Activated T-cell treated with anti-CD3 and anti-CD28 coated beads, Interleukin-2, amount 50 U/mL, for 48 hours (primary cell): Measurements from ENCODE around the gene CKS2.
A peak's percentile ranks its signal among the peaks of the same experiment; 100 is the strongest.
"Not testable (repeated sequence)": the region's sequence is repeated elsewhere in the genome, so short reads cannot be mapped to it uniquely, and the experiment has no call there.

Source experiments
- DNase-seq, 2 experiments: peaks; one replicate each; pipeline ENCODE4 v3.0.0-alpha.2; 2020

CKS2 gene

GRCh38 chr9:89310475-89311345 lies at the start of gene CKS2:
TSS of gene CKS2 (plus strand) at chr9:89311195. CDS start at chr9:89311293, 98 bp downstream.
- DNase-seq: peak; percentile 99 to 100

DNA sequence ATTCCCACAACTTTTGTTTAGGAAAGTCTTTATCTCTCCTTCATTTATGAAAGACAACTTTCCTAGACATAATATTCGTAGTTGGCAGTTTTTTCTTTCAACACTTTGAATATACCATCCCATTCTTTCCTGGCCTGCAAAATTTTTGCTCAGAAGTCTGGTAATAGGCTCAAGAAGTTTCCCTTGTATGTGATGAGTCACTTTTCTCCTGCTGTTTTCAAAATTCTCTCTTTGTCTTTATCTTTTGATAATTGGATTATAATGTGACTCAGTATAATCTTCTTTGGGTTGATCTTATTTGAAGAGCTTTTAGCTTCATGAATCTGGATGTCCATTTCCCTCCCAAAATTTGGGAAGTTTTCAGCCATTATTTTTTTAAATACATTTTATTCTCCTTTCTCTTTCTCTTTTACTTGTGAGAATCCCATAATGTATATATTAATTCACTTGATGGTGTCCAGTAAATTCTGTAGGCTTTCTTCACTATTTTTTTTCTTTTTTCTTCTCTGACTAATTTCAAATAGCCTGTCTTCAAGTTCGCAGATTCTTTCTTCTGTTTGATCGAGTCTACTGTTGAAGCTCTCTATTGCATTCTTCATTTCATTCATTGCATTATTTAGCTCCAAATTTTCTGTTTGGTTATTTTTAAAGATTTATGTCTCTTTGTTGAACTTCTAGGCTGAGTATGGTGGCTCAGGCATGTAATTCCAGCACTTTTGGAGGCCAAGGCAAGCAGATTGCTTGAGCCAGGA lies 37.3 kb upstream of the CKS2 start:
- no peak for DNase-seq

DNA sequence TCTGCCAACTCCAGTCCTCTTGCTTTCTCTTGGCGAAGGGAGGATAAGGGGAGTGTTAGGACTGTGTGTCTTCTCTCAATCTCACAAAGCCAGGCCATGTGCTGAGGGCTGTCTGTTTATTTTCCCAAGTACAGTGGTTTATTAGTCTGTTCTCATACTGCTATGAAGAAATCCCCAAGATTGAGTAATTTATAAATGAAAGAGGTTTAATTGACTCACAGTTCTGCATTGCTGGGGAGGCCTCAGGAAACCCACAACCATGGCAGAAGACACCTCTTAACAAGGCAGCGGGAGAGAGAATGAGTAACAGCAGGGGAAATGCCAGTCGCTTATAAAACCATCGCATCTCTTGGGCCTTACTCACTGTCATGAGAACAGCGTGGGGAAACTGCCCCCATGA lies 36.2 kb upstream of the CKS2 start:
- peak; percentile 32 to 36 for DNase-seq

DNA sequence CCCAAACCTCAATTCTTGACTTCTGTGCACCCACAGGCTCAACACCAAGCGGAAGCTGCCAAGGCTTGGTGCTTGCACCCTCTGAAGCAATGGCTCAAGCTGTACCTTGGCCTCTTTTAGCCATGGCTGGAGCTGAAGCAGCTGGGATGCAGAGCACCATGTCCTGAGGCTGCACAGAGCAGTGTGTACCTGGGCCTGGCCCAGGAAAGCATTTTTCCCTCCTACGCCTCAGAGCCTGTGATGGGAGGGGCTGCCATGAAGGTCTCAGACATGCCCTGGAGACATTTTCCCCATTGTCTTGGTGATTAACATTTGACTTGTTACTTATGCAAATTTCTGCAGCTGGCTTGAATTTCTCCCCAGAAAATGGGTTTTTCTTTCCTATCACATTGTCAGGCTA lies 35.0 kb upstream of the CKS2 start:
- not testable (repeated sequence) for DNase-seq

DNA sequence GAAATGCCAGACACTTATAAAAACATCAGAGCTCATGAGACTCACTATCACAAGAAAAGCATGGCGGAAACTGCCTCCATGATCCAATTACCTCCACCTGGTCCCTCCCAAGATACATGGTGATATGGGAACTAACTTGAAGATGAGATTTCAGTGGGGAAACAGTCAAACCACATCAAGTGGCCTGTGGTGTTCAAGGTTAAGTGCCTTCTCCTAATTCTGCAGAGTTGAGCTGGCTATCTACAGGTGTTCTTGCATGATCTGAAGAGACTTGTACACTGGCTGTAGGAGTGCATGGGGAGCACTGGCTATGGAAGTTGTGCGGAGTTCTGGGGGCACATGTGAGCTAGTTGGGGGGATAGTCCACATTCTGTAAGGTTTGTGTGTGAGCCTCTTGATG lies 34.0 kb upstream of the CKS2 start:
- no peak for DNase-seq

- no peak for DNase-seq
Observed at GRCh38 chr9:89277454-89277853, 33.5 kb upstream of the CKS2 start.

DNA sequence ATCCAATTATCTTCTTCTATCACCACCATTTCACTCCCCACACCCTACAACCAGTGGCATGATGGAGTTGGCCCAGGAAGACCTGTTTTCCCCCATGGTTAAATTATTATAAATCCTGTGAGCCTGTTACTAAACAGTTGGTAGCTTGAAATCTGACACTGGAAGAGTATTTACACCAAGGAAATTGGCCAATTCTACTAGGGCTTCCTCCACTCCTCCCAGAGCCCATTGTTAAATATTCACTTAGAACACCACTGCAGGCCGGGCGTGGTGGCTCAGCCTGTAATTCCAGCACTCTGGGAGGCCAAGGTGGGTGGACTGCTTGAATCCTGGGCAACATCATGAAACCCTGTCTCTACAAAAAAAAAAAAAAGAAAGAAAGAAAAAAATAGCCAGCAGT lies 32.4 kb upstream of the CKS2 start:
- DNase-seq: no peak

DNA sequence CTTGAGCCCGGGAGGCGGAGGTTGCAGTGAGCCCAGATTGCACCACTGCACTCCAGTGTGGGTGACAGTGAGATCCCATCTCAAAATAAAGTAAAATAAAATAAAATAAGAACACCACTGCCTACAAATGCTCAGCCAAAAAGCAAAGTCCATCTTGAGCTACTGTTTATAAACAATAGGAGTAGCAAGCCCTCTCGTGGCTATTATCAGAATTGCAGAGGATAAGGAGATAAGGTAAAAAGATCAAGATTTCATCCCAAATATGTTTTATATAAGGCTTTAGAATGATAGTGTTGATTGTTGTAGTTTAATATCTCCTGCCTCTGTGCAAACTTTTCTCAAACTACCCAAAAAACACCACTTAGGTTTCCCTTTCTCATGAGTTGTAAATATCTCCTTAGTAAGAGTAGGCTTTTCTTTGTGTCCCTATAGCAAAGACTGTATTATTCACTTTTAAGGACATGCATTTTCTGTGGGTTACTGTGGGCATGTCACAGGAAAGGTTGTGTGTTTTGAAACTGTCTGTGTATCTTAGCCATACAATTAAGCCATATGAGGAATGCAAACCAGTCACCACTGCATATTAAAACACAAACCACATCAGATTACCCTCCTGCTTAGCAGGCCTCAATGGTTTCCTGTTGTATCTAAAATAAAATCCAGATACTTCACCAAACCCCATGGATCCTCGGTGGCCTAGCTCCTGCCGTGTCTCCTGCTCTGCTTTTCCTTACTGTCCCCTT lies 31.8 kb upstream of the CKS2 start:
- DNase-seq: no peak

DNA sequence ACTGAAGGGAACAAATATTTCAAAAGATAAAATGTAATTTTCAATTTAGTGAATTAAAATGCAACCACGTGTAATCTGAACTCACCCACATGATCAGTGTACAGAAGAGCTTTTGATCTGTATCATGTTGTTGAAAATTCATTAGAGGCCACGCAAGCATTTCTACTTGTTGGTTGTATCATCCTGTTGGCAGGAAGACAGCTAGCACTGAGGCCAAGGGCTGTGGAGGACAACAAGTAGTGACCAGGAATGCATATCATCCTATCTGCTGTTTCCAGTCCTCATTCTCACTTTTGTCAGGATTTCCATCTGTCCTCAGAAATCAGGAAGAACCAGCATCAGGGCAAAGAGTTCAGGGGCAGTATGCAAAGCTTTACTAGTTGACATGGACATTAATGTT lies 29.9 kb upstream of the CKS2 start:
- no peak for DNase-seq

- DNase-seq: not testable (repeated sequence)
Observed at GRCh38 chr9:89282248-89282968, 28.6 kb upstream of the CKS2 start.

DNA sequence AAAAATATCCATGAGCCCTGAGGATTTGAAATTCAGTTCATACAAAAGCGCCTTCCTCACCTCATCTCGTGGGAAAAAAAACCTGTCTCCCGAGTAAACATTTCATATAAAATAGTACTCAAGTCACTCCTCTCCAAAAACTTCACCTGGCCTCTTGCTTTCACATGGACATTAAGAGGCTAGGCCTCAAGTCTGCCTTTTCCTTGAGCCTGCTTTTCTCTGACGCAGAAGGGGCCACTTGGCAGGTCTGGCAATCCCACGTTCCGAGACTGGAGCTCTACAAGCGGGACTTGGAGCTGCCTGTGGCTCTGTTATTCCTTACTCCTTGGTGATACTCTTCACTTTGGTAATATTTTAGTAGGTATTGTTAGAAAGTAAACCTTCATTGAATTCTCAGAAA lies 26.9 kb upstream of the CKS2 start:
- no peak for DNase-seq

DNA sequence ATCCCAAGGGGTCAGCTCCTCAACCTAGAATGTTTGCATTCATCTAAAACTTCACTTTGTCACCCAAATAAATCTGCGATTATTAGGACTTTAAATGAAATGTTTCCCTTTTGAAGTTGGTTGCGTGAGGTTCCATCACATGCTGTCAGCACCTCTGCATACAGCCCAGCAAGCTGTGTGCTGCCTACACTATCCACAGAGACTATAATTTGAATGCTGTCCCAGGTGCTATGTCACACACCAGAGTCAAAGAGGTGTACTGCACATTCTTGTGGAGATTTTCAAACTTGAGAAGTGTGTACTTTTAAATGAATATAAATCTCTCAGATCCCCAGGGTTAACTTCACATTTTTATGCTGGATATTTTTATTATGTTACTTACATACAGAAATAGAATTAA lies 19.3 kb upstream of the CKS2 start:
- no peak for DNase-seq

DNA sequence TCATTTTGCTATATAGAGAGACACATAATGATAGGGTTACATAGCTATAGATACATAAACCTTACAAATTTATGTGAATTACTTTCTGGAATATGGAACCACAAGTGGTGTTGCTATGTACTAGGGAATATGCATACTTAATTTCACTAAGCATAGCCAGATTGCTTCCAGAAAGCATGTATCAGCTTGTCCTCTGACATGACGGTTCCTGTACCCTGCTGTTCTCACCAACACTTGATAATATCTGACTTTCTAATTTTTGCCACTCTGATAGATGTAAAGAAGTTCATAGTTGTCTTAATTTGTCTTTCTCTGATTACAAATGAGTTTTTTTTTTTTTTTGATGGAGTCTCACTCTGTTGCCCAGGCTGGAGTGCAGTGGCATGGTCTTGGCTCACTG lies 18.0 kb upstream of the CKS2 start:
- no peak for DNase-seq

- no peak for DNase-seq
Observed at GRCh38 chr9:89295400-89295799, 15.6 kb upstream of the CKS2 start.

- not testable (repeated sequence) for DNase-seq
Observed at GRCh38 chr9:89301996-89302395, 9.0 kb upstream of the CKS2 start.

GRCh38 chr9:89304020-89304833 lies 6.8 kb upstream of the CKS2 start:
- no peak for DNase-seq

DNA sequence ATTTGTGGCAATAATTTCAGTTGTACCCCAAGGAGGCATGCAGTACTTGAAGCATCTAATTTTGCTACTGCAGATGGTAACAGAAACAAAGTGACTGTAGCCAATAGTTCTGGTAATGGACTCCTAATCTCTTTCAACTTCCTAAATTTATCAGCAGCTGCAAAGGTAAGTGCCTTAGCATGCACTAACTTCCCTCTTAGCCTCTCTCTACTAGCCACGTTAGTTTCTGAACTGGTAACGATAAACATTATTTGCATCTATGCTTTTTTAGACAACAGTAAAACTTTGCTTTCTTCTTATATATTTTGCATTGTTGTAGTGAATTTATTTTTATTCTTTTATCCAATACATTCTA lies 6.2 kb upstream of the CKS2 start:
- no peak for DNase-seq

- DNase-seq: no peak
Observed at GRCh38 chr9:89305868-89306267, 5.1 kb upstream of the CKS2 start.

DNA sequence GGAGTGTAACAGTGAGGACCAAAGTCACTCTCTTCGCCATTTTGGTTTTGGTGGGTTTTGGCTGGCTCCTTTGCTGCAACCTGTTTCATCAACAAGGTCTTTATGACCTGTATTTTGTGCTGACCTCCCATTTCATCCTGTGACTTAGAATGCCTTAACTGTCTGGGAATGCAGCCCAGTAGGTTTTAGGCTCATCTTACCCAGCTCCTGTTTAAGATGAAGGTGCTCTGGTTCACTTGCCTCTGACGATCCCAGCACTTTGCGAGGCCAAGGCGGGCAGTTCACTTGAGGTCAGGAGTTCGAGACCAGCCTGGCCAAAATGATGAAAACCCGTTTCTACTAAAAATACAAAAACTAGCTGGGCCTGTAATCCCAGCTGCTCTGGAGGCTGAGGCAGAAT lies 1.8 kb upstream of the CKS2 start:
- DNase-seq: no peak

- peak in 1 of 2 experiments; percentile 23 for DNase-seq
Observed at GRCh38 chr9:89309608-89310474, 1.2 kb upstream of the CKS2 start.
